Panc1 (cell line): ENCODE data around the gene SLC39A10. TPM values are rescaled to one million over a fixed set of nuclear protein-coding genes. Genes with fewer than 3 reads are reported as not detected.

ENCODE experiments used
- ATAC-seq: fragments of 200-7000 bp; cut with Tn5 transposase; 2 replicates; pipeline ENCODE4 v1.9.1; 2020; ENCODE audit warnings: mild to moderate bottlenecking, moderate library complexity
- BruUV-seq: library from RNA; stranded (reverse); fragments of 400-500 nt; replicated peaks from 2 replicates; lab custom pipeline; 2021; lab: Mats Ljungman, UMichigan
- CTCF ChIA-PET: fragments of 300-600 bp; sonication (Branson Sonifier 250); formaldehyde crosslinking; loops from one replicate; lab custom pipeline; 2022; ENCODE audit warnings: antibody characterized with exemption; lab: Charles Lee
- POLR2A ChIA-PET: fragments of 300-600 bp; sonication (Branson Sonifier 250); formaldehyde crosslinking; loops from one replicate; lab custom pipeline; 2022; ENCODE audit warnings: antibody characterized with exemption; lab: Charles Lee
- DNase-seq: peaks from one replicate; pipeline ENCODE4 v3.0.0-alpha.2; 2010; ENCODE audit warnings: low read depth, low spot score
- H3K27ac ChIP-seq: 2 replicates; pipeline ENCODE4 v1.5.1; 2011; ENCODE audit warnings: mild to moderate bottlenecking, low read length, inconsistent platforms
- H3K27me3 ChIP-seq: fragments of 200-500 bp; sonication (Bioruptor generic); 2 replicates; pipeline ENCODE4 v1.6.0; 2014; ENCODE audit warnings: low read length, inconsistent platforms; ENCODE audit not compliant: control insufficient read depth, insufficient read depth
- H3K36me3 ChIP-seq: fragments of 200-500 bp; sonication (Bioruptor generic); 2 replicates; pipeline ENCODE4 v1.5.1; 2014; ENCODE audit warnings: inconsistent platforms, mild to moderate bottlenecking, low read length, moderate library complexity; ENCODE audit not compliant: control insufficient read depth, insufficient read depth
- H3K4me1 ChIP-seq: 2 replicates; pipeline ENCODE4 v1.5.1; 2011; ENCODE audit warnings: inconsistent platforms, mild to moderate bottlenecking, low read length, moderate library complexity; ENCODE audit not compliant: control insufficient read depth, insufficient read depth
- H3K4me3 ChIP-seq, 2 experiments: 2 replicates each; pipeline ENCODE4 v1.5.1; 2011 to 2012; ENCODE audit warnings: low read depth in 2 of 2, low read length in 2 of 2, mild to moderate bottlenecking in 2 of 2, inconsistent platforms in 1 of 2, moderate library complexity in 1 of 2
- H3K9me3 ChIP-seq: fragments of 200-500 bp; sonication (Bioruptor generic); 2 replicates; pipeline ENCODE4 v1.5.1; 2014; ENCODE audit warnings: low read depth, mild to moderate bottlenecking, inconsistent platforms, low read length, moderate library complexity; ENCODE audit not compliant: control insufficient read depth, insufficient read depth
- POLR2AphosphoS5 ChIP-seq: IDR thresholded peaks from 2 replicates; pipeline ENCODE4 v1.6.1; 2012; ENCODE audit warnings: mild to moderate bottlenecking, low read depth, low read length, moderate library complexity
- SIN3A ChIP-seq: IDR thresholded peaks from 2 replicates; pipeline ENCODE4 v1.6.1; 2012; ENCODE audit warnings: low read depth, mild to moderate bottlenecking, low read length, moderate library complexity, borderline replicate concordance; ENCODE audit not compliant: insufficient read depth
- TCF7L2 ChIP-seq: IDR thresholded peaks from 2 replicates; pipeline ENCODE4 v1.6.1; 2011; ENCODE audit warnings: mild to moderate bottlenecking, low read depth, low read length, inconsistent platforms
- in situ Hi-C: cut with HindIII; loops from 2 replicates; pipeline ENCODE4 v1.10.0; 2016; ENCODE audit warnings: low sequenced_read_pairs, low pct_unique_long_range_greater_than_20kb
- intact Hi-C: fragments of 100-400 bp; cut with micrococcal nuclease; formaldehyde crosslinking; loops from one replicate; pipeline ENCODE4 v1.10.0; 2022; ENCODE audit not compliant: unreplicated experiment
- total RNA-seq: library from RNA; stranded (reverse); gene quantifications from one replicate; pipeline ENCODE4 v1.2.1, GENCODE V29; 2021; ENCODE audit not compliant: unreplicated experiment
- TF ChIP-seq, protein P1 (sequence below): fragments of 450-650 bp; IDR thresholded peaks from 2 replicates; pipeline ENCODE4 v1.5.1; 2017; ENCODE audit warnings: mild to moderate bottlenecking
- TF ChIP-seq, protein P2 (sequence below), 2 experiments: IDR thresholded peaks; 2 replicates each; pipeline ENCODE4 v1.6.1; 2011 to 2012; ENCODE audit warnings: low read depth in 2 of 2, control low read depth in 1 of 2, low read length in 1 of 2, mild to moderate bottlenecking in 1 of 2, moderate library complexity in 1 of 2; ENCODE audit not compliant: insufficient read depth in 1 of 2

The SLC39A10 gene
- total RNA-seq, 1 experiment from 2014 or later, result 45.9 TPM

DNA sequence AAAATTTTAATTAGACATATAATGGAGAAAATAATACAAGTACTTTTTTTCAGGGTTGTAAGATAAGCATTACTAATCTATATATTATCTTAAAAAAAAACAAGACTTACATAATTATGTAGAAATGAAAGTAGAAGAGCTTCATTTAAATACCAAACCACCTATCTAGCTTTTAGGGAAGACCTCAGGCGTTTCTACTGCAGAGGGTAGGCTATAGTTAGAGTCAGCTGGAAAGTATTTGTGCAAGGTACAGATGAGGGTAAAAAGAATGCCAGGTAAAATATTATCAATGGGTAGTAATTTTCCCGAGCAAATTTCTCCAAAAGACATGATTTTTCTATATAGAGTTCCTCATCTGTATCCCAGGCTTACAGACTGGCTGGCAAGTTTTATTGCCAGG is 30.5 kb upstream of the SLC39A10 start:
- ChIA-PET CTCF (no interaction called here), POLR2A (interaction anchor here (0.6 kb wide), 1 partner anchor 1458 kb away, joined by 8 read pairs; no protein-coding TSS in a partner anchor)
- H3K9me3 ChIP-seq, result no peaks in the 10 kb centered on the region

DNA sequence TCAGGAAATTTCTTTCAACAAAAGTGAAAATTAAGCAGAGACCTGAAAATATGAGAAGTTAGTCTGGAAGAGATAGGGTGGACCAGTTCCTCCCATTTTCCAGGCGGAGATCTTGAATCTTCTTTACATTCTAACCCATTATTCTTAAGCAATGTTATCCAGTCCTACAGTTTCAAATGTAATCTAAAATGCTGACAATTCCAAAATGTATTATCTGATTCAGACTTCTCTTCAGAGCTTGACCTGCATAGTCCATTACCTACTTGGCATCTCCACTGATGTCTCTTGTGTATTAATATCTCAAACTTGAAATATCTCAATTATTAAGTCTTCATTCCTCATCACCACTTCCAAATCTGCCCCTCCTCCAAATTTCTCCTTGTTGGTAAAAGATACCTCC is 28.4 kb upstream of the SLC39A10 start:
- DNase-seq (no peak), ATAC-seq (no peak)
- Histone ChIP-seq H3K4me1 (no peaks in the 10 kb centered on the region), H3K36me3 (no peaks in the 10 kb centered on the region), H3K4me3 (no peak overlapping the region), H3K9me3 (no peaks in the 10 kb centered on the region), H3K27me3 (no peaks in the 10 kb centered on the region), H3K27ac (no peak overlapping the region)
- TF ChIP-seq SIN3A (no peak), TCF7L2 (no peak), POLR2AphosphoS5 (no peak)
- TF ChIP-seq, protein P1, sequence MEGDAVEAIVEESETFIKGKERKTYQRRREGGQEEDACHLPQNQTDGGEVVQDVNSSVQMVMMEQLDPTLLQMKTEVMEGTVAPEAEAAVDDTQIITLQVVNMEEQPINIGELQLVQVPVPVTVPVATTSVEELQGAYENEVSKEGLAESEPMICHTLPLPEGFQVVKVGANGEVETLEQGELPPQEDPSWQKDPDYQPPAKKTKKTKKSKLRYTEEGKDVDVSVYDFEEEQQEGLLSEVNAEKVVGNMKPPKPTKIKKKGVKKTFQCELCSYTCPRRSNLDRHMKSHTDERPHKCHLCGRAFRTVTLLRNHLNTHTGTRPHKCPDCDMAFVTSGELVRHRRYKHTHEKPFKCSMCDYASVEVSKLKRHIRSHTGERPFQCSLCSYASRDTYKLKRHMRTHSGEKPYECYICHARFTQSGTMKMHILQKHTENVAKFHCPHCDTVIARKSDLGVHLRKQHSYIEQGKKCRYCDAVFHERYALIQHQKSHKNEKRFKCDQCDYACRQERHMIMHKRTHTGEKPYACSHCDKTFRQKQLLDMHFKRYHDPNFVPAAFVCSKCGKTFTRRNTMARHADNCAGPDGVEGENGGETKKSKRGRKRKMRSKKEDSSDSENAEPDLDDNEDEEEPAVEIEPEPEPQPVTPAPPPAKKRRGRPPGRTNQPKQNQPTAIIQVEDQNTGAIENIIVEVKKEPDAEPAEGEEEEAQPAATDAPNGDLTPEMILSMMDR, result no peak
- TF ChIP-seq, protein P2, sequence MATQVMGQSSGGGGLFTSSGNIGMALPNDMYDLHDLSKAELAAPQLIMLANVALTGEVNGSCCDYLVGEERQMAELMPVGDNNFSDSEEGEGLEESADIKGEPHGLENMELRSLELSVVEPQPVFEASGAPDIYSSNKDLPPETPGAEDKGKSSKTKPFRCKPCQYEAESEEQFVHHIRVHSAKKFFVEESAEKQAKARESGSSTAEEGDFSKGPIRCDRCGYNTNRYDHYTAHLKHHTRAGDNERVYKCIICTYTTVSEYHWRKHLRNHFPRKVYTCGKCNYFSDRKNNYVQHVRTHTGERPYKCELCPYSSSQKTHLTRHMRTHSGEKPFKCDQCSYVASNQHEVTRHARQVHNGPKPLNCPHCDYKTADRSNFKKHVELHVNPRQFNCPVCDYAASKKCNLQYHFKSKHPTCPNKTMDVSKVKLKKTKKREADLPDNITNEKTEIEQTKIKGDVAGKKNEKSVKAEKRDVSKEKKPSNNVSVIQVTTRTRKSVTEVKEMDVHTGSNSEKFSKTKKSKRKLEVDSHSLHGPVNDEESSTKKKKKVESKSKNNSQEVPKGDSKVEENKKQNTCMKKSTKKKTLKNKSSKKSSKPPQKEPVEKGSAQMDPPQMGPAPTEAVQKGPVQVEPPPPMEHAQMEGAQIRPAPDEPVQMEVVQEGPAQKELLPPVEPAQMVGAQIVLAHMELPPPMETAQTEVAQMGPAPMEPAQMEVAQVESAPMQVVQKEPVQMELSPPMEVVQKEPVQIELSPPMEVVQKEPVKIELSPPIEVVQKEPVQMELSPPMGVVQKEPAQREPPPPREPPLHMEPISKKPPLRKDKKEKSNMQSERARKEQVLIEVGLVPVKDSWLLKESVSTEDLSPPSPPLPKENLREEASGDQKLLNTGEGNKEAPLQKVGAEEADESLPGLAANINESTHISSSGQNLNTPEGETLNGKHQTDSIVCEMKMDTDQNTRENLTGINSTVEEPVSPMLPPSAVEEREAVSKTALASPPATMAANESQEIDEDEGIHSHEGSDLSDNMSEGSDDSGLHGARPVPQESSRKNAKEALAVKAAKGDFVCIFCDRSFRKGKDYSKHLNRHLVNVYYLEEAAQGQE (IDR thresholded peaks at IDR 0.05; ENCODE audit: insufficient read depth in 1 of 2, low read depth in 2 of 2, low read length in 1 of 2), result no peak
- intact Hi-C loops, result no loop called here
- in situ Hi-C loops, result no loop called here
- ChIA-PET POLR2A (no interaction called here), CTCF (no interaction called here)
- BruUV-seq, result no TSS peak

More for the DNA sequence above, 30.5 kb upstream of the SLC39A10 start:
- Histone ChIP-seq H3K27me3 (no peaks in the 10 kb centered on the region), H3K36me3 (no peaks in the 10 kb centered on the region), H3K4me3 (no peak overlapping the region), H3K4me1 (no peaks in the 10 kb centered on the region), H3K27ac (no peak overlapping the region)
- in situ Hi-C loops, result no loop called here
- no TSS peak for BruUV-seq
- no peak for ATAC-seq
- intact Hi-C loops, result no loop called here
- DNase-seq, result no peak
- no peak for TF ChIP-seq TCF7L2
- no peak for TF ChIP-seq SIN3A
- no peak for TF ChIP-seq POLR2AphosphoS5
- TF ChIP-seq, protein P1, result no peak
- TF ChIP-seq, protein P2 (IDR thresholded peaks at IDR 0.05; ENCODE audit: insufficient read depth in 1 of 2, low read depth in 2 of 2, low read length in 1 of 2), result no peak
